ENCODE results near the gene MBD3L2.
"Not testable (repeated sequence)": the region's sequence is repeated elsewhere in the genome, so short reads cannot be mapped to it uniquely, and the experiment has no call there.

The MBD3L2 gene

DNA sequence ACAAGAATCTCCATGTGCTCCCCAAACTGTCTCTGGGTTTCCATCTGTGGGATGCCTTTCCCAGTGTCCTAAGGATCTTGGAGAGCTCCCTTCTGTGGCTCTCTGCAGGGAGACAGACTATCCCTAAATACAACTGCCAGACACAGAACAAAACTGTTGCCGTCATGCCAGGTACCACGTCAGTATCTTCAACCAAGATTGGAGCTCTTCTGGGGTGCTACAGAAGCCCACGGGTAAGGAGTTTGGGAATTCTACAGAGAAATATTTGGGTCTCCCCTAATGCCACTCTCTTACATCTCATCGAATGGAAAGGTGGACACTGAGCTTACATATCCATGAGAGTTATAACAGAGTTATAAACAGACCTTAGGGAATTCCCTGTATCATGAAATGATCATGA, 14.2 kb downstream of the MBD3L2 start:
- DNase-seq (ENCODE audit: low read depth): no peak

DNA sequence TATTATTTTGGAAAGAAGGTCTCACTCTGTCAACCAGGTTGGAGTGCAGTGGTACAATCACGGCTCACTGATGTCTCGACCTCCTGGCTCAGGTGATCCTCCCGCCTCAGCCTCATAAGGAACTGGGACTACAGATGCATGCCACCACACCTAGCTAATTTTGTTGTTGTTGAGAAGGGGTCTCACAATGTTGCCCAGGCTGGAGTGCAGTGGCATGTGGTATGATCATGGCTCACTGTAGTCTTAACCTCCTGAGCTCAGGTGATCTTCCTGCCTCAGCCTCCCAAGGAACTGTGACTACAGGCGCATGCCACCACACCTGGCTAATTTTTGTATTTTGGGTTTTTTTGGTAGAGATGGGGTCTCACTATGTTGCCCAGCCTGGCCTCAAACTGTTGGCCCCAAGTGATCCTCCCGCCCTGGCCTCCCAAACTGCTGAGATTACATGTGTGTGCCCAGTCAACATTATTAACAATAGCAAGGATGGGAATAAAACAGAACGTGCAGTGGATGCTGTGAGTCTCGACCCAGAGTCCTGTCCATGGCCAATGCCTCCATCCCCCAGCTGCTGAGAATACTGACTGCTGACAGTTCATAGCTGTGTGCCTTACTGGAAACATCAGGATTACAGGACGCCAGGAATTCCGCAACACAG, 14.8 kb downstream of the MBD3L2 start:
- no peak for DNase-seq (ENCODE audit: low read depth)

DNA sequence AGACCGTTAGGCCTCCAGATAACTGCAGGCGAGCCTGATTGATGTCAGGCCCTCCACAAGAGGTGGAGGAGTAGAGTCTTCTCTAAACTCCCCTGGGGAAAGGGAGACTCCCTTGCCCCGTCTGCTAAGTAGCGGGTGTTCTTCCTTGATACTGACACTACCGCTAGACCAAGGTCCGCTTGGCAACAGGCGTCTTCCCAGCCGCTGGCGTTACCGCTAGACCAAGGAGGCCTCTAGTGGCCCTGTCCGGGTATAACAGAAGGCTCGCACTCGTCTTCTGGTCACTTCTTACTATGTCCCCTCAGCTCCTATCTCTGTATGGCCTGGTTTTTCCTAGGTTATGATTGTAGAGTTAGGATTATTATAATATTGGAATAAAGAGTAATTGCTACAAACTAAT, 18.0 kb downstream of the MBD3L2 start:
- DNase-seq (ENCODE audit: low read depth): not testable (repeated sequence)

DNA sequence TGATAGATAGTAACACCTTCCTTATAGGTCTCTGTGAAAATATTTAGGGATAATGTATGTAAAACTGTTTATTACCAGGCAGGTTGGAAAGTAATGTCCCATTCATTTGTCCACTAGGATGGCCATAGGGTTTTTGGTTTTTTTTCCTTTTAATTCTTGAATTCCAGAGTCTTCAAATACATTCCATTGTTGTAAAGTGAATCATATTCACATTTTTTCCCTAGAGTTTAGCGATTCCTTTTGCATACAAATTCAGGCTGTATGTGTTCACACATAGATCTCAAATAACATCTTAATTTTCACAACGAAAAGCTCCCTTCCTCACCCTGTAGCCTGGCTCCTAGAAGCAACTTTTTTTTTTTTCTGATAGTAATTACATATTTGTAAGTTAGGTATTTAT, 18.6 kb downstream of the MBD3L2 start:
- DNase-seq (ENCODE audit: low read depth): peak; percentile 26

DNA sequence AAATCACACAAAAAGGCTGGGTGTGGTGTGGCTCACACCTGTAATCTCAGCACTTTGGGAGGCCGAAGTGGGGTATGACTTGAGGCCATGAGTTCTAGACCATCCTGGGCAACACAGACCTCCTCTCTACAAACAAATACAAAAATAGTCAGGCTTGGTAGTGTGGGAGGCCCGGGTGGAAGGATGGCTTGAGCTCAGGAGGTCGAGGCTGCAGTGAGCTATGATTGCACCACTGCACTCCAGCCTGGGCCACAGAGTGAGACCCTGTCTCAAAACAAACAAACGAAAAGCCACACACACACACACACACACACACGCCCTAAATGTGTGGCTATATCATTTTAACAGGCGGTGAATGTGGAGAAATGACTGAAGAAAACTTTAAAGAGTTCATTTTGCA, 19.5 kb downstream of the MBD3L2 start:
- DNase-seq (ENCODE audit: low read depth): no peak

DNA sequence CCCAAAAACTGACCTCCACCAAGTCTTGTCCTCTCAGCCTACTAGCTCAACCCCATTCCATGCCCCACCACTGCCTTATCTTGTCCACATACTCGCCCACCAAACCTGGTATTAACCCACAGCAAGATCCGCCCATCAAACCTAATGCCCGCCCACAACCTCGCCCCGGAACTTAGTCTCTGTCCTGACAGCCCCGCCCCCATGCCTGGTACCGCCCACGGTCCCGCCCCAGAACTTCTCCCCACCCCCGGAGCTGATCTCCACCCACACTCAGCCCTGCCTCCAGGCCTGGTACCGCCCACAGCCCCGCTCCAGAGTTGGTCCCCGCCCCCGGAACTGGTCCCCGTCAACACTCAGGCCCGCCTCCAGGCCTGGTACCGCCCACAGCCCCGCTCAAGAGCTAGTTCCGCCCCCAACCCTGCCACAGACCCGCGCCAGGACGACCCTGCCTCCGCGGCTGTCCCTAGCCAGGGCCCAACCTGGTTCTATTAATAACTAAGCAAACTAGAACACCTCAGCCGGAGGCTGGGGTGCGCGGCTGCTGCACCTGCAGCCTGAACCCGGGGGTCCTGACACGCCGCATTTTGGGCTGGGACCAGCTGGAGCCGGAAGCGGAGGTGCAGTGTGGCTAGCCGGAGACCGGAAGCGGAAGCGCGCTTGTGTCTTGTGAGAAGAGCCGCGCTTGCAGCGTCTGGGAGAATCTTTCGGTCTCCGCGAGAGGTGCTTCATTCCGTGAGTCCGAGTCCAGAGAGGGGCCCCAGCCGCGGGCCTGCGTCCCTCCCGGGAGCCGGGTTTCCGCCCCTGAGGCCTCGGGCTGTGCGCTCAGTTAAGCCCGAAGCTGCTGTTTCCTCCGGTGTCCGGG, 20.2 kb downstream of the MBD3L2 start, which contains the start of gene ZNF557:
Gene ZNF557 (plus strand): TSS at position 662 of the 862 bp plus-strand sequence. CDS start 5,372 bp downstream, outside the sequence.
- peak; percentile 67 for DNase-seq (ENCODE audit: low read depth)

DNA sequence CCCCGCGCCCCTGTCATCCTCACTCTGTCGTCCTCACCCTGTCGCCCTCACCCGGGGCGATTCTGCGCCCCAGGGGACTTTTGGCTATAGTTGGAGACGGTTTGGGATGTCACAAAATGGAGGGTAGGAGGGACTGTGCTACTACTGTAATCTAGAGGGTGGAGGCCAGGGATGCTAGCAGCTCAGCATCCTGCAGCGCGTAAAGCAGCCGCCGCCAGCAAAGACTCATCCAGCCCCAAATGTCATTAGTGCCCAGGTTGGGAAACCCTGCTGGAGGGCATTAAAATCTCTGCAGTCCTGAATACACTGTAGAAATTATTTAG, 20.7 kb downstream of the MBD3L2 start:
- DNase-seq (ENCODE audit: low read depth): no peak

DNA sequence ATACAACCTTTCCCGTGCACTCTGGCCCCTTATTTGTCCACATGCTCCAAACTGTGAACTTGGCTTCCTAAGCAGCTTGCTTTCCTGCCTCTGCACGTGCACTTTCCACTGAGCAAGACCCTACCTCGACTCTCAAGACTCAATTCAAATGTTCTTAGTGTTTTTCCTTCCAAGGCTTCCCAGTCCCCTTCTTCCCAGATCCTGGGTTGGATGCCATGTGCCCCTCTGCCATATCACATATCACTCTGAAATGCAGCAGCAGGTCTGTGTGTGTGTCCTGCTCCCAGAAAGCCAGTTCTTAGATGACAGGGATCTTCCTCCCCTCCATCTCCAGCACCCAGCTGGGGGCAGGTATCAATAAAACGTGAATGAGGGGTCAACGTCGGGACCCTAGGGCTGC, 23.4 kb downstream of the MBD3L2 start:
- no peak for DNase-seq (ENCODE audit: low read depth)

DNA sequence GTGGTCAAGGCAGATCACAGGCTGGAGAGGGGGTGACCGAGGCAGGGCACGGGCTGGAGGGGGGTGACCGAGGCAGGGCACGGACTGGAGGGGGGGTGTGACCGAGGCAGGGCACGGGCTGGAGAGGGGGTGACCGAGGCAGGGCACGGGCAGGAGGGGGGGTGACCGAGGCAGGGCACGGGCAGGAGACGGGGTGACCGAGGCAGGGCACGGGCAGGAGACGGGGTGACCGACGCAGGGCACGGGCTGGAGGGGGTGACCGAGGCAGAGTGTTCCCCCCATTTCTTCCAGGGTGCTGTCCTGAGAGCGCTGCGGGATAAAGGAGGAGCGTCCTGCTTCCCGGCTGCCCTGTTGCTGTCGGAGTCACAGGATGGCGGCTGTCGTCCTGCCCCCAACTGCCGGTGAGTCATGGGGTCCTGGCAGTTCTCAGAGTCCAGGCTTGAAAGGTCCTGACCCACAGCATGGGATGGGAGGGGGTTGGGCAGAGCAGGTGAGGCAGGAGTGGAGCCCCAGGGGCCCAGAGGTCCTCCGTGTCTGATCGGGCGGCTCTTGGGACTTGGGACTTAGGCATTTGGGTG, 25.7 kb downstream of the MBD3L2 start:
- no peak for DNase-seq (ENCODE audit: low read depth)

DNA sequence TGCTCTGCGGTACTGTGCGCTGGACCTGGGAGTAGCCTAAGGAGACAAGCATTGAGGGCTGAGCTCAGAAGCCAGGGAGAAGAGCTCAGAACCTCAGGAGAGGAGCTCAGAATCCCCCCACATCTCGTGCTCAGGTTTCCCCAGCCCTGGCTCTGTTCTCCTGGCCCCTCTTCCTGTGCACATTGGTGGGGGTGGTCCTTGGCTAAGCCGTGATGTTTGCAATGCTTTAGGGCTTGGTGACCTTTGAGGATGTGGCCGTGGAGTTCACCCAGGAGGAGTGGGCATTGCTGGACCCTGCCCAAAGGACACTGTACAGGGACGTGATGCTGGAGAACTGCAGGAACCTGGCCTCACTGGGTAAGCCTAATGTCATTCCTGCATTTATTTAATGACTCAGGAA, 27.0 kb downstream of the MBD3L2 start:
- no peak for DNase-seq (ENCODE audit: low read depth)

DNA sequence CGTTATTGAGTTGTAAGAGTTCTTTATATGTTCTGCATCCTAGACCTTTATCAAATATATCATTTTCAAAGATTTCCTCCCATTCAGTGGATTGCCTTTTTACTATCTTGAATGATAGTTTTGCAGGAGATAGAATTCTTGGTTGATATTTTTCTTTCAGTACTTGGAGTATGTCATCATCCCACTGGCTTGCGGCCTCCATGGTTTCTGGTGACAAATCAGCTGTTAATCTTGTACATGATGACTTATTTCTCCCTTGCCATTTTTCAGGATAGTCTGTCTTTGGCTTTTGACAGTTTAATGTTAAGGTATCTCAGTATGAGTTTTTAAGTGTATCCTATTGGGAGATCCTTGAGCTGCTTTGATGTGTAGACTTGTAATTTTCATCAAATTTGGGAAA, 28.9 kb downstream of the MBD3L2 start:
- DNase-seq (ENCODE audit: low read depth): no peak

DNA sequence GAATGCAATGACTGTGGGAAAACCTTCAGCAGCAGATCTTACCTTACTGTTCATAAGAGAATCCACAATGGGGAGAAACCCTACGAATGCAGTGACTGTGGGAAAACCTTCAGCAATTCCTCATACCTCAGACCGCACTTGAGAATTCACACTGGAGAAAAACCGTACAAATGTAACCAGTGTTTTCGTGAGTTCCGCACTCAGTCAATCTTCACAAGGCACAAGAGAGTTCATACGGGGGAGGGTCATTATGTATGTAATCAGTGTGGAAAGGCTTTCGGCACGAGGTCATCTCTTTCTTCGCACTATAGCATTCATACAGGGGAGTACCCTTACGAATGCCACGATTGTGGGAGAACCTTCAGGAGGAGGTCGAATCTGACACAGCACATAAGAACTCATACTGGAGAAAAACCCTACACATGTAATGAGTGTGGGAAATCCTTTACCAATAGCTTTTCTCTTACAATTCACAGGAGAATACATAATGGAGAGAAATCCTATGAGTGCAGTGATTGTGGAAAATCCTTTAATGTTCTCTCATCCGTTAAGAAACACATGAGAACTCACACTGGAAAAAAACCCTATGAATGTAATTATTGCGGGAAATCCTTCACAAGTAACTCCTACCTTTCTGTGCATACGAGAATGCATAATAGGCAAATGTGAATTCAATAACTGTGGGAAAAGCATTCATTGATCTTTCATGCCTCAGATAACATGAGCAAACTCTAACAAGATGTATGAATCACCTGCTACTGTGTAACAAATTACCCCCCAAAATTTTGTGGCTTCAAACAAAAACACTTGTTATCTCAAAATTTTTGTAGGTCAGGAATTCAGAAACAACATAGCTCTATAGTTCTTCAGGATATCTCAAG, 34.2 kb downstream of the MBD3L2 start:
- no peak for DNase-seq (ENCODE audit: low read depth)

DNA sequence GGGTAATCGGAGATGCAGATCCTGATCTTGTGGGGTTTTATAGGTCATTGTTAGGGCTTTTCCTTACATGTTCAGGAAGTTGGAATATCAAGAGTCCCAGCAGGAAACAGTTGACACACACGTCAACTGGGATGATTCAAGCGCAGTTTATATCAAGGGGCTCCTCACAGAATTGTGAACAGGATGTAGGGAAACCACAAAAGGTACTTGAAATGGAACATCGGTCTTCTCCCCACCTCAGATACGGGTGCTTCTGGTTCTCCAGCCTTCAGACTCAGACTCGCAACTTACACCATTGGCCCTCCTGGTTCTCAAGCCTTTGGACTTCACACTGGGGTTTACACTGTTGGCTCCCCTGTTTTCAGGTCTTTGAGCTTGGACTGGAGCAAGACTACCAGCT, 39.9 kb downstream of the MBD3L2 start:
- DNase-seq (ENCODE audit: low read depth): no peak

DNA sequence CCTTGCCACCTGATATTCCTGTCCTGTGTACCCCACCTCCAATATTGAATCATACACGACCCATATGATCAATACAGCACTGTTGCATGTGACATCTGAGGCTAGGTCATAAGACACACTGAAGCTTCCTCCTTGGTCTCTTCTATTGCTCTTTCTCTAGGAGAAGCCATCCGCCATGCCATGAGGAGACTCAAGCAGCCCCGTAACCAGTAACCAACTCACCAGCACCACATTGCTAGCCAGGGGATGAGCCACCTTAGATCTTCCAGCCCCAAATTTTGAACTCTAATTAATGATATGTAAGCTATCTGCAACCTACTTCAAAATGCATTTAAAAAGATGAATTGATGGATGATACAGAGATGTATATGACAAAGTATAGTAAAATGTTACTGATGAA, 49.0 kb downstream of the MBD3L2 start:
- no peak for DNase-seq (ENCODE audit: low read depth)

DNA sequence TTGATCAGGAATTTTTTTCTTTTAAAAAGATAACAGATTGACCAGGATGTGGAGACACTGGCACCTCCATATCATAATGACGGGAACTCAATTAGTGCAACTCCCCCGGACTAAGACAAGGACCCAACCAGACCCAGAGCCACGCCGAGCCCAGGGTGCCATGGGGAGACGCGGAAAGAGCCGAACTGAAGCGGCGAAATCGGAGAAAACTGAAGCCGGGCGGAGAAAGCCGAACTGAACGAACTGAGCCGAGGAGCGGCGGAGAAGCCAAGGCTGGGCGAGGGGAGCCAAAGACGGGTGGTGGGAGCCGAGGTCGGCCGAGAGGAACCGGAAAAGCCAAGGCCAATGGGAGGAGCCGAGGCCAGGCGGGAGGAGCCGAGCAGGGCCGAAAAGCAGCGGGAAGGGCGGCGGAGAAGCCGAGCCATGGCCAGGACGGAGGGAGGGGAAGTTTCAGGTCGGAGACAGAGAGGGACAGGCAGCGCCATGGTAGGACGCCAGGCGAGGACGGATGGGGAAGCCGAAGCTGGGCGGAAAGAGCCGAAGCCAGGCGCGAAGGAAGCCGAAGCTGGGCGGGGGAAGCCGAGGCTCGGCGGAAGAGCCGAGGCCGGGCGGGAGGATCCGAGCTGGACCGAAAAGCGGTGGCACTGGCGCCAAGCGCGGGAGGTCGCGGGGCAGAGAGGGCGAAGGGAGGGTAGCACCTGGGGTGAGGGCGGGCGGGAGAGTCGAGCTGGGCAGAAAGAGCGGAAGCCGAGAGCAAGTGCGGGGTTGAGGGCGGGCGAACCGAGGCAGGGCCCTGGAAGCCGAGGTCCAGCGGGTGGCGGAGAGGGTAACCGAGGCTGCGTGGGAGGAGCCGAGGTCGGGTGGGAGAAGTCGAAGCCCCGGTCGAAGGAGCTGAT, 49.8 kb downstream of the MBD3L2 start:
- DNase-seq (ENCODE audit: low read depth): peak; percentile 50

DNA sequence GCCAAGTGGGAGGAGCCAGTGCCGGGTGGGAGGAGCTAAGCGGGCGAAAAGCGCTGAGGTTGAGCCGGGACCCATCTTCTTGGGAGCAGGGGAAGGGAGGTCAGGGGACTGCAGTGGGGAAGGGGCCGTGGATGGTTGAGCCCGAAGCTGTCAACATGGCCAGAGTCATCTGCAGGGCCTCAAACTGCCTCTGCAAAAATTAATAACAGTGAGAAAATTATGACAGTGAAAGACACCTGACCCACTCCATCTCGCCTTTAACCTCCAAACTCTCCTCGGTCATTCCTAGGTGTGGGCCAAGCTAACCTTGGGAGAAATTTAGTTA, 50.4 kb downstream of the MBD3L2 start:
- DNase-seq (ENCODE audit: low read depth): no peak
